GM12878 (cell line): ENCODE measurements around the gene COL20A1. TPM values are rescaled to one million over a fixed set of nuclear protein-coding genes. Genes with fewer than 3 reads are reported as not detected.

Source experiments
- ATAC-seq: fragments of 200-7000 bp; cut with Tn5 transposase; 3 replicates; pipeline ENCODE4 v1.9.1; 2020; ENCODE audit warnings: mild to moderate bottlenecking, moderate library complexity
- BruUV-seq: library from RNA; stranded (reverse); fragments of 400-500 nt; replicated peaks from 2 replicates; lab custom pipeline; 2021; lab: Mats Ljungman, UMichigan
- CTCF ChIA-PET: fragments of 300-600 bp; sonication (Branson Sonifier 250); formaldehyde crosslinking; extraction: SDS; loops from one replicate; lab custom pipeline; 2021; ENCODE audit warnings: inconsistent platforms; lab: Yijun Ruan, JAX
- POLR2A ChIA-PET: fragments of 350-600 bp; formaldehyde crosslinking; extraction: SDS; loops from one replicate; lab custom pipeline; 2021; ENCODE audit warnings: inconsistent platforms; lab: Charles Lee
- RAD21 ChIA-PET: fragments of 300-600 bp; sonication (Branson Sonifier 250); formaldehyde crosslinking; loops from one replicate; lab custom pipeline; 2023; ENCODE audit warnings: antibody characterized with exemption; ENCODE audit not compliant: unreplicated experiment; lab: Charles Lee
- SMC1A ChIA-PET: fragments of 300-600 bp; sonication (Branson Sonifier 250); formaldehyde crosslinking; loops from one replicate; lab custom pipeline; 2023; ENCODE audit not compliant: unreplicated experiment, uncharacterized antibody; lab: Charles Lee
- DNase-seq: peaks from one replicate; pipeline ENCODE4 v3.0.0-alpha.2; 2011; ENCODE audit warnings: low read depth, low spot score
- FAIRE-seq: peaks from 3 replicates; lab custom pipeline; 2011; peaks lifted over from hg19 to GRCh38; lab: Jason Lieb, UNC
- H2AFZ ChIP-seq: 2 replicates; pipeline ENCODE4 v1.6.0; 2011; ENCODE audit warnings: low read depth, low read length, control low read depth; ENCODE audit not compliant: control insufficient read depth
- H3K27ac ChIP-seq: 2 replicates; pipeline ENCODE4 v1.5.1; 2011; ENCODE audit warnings: control low read depth; ENCODE audit not compliant: control insufficient read depth, insufficient read depth
- H3K27me3 ChIP-seq, 2 experiments: replicated peaks in 1 of 2; 2 replicates each; pipeline versions ENCODE4 v1.6.0 to v1.6.1; 2011; ENCODE audit warnings: low read length in 1 of 2; ENCODE audit not compliant: control insufficient read depth in 2 of 2, insufficient read depth in 2 of 2
- H3K36me3 ChIP-seq, 2 experiments: 2 replicates each; pipeline ENCODE4 v1.5.1; 2011; ENCODE audit warnings: low read length in 1 of 2; ENCODE audit not compliant: control insufficient read depth in 2 of 2, insufficient read depth in 2 of 2
- H3K4me1 ChIP-seq: 2 replicates; pipeline ENCODE4 v1.6.1; 2011; ENCODE audit warnings: mild to moderate bottlenecking, low read length, moderate library complexity, mixed read lengths; ENCODE audit not compliant: control insufficient read depth, insufficient read depth
- H3K4me2 ChIP-seq: 2 replicates; pipeline ENCODE4 v1.6.0; 2011; ENCODE audit warnings: control low read depth; ENCODE audit not compliant: control insufficient read depth, insufficient read depth
- H3K4me3 ChIP-seq: fragments of 200-600 bp; sonication (generic); 2 replicates; pipeline ENCODE4 v1.5.1; 2016
- H3K79me2 ChIP-seq: 2 replicates; pipeline ENCODE4 v1.6.0; 2011; ENCODE audit warnings: low read length; ENCODE audit not compliant: control insufficient read depth, insufficient read depth
- H3K9ac ChIP-seq: 2 replicates; pipeline ENCODE4 v1.8.0; 2011; ENCODE audit warnings: low read length, control low read depth, mixed read lengths; ENCODE audit not compliant: control insufficient read depth, insufficient read depth
- H3K9me3 ChIP-seq: replicated peaks from 3 replicates; pipeline ENCODE4 v1.5.1; 2011; ENCODE audit warnings: mild to moderate bottlenecking, low read length; ENCODE audit not compliant: control insufficient read depth, insufficient read depth
- H4K20me1 ChIP-seq: 2 replicates; pipeline ENCODE4 v1.6.0; 2011; ENCODE audit not compliant: control insufficient read depth, insufficient read depth
- EED ChIP-seq: sonication (generic); IDR thresholded peaks from 2 replicates; pipeline ENCODE4 v1.6.1; 2016; ENCODE audit warnings: antibody characterized with exemption, low read depth
- ELK1 ChIP-seq: IDR thresholded peaks from 2 replicates; pipeline ENCODE4 v1.6.1; 2012; ENCODE audit warnings: low read depth, low read length, improper control_type of control experiment
- ESRRA ChIP-seq: IDR thresholded peaks from 2 replicates; pipeline ENCODE4 v1.6.1; 2012; ENCODE audit warnings: mild to moderate bottlenecking, low read length, improper control_type of control experiment
- HDGF ChIP-seq: fragments of 450-650 bp; IDR thresholded peaks from 2 replicates; pipeline ENCODE4 v1.6.1; 2016; ENCODE audit warnings: antibody characterized with exemption
- MYB ChIP-seq: fragments of 150-350 bp; IDR thresholded peaks from 2 replicates; pipeline ENCODE4 v1.6.1; 2014; ENCODE audit warnings: mild to moderate bottlenecking, low read depth, low read length, borderline replicate concordance
- NKRF ChIP-seq: fragments of 450-650 bp; conservative IDR thresholded peaks from 2 replicates; pipeline ENCODE4 v1.6.1; 2017; ENCODE audit warnings: mild to moderate bottlenecking, moderate library complexity
- PRDM15 ChIP-seq: fragments of 450-650 bp; formaldehyde crosslinking; IDR thresholded peaks from 2 replicates; pipeline ENCODE4 v1.4.0; 2020; ENCODE audit warnings: mild to moderate bottlenecking, moderate library complexity
- SUPT20H ChIP-seq: IDR thresholded peaks from 2 replicates; pipeline ENCODE4 v1.6.1; 2011; ENCODE audit warnings: low read depth, mild to moderate bottlenecking, low read length, moderate library complexity, borderline replicate concordance; ENCODE audit not compliant: control insufficient read depth
- TCF7 ChIP-seq: IDR thresholded peaks from 2 replicates; pipeline ENCODE4 v1.6.1; 2014; ENCODE audit warnings: antibody characterized with exemption, borderline replicate concordance
- USF1 ChIP-seq: IDR thresholded peaks from 2 replicates; pipeline ENCODE4 v1.6.1; 2011; ENCODE audit warnings: borderline replicate concordance, low read depth, mild to moderate bottlenecking, moderate library complexity, mixed read lengths, low read length; ENCODE audit not compliant: insufficient read depth; ENCODE audit errors: extremely low read length
- ZBTB11 ChIP-seq: fragments of 450-650 bp; formaldehyde crosslinking; IDR thresholded peaks from 2 replicates; pipeline ENCODE4 v1.5.0; 2022; ENCODE audit warnings: mild to moderate bottlenecking, missing genetic modification characterization
- WGBS: methylation state at CpG from one replicate; pipeline ENCODE4 v1.1.6; 2016; ENCODE audit warnings: low lambda C conversion rate; ENCODE audit not compliant: insufficient replicate concordance, insufficient coverage; ENCODE audit errors: missing lambda C conversion rate; 5-methylcytosine and 5-hydroxymethylcytosine counted together
- in situ Hi-C: fragments of 300-500 bp; cut with MboI; formaldehyde crosslinking; loops from 9 replicates; pipeline ENCODE4 v1.14.3; 2018; ENCODE audit warnings: mixed read lengths
- intact Hi-C: fragments of 100-400 bp; cut with micrococcal nuclease; formaldehyde crosslinking; loops from one replicate; pipeline ENCODE4 v1.14.2; 2022; ENCODE audit not compliant: unreplicated experiment
- polyA plus RNA-seq, 11 experiments: library from polyadenylated mRNA; depleted of rRNA in 4 of 11; unstranded in 6 of 11; stranded (reverse) in 5 of 11; fragments of >200 nt; fragmentation: Nextera tagmentation in 4 of 11; fragmentation: Illumina TruSeq in 1 of 11; extraction: Ambion mirVana in 4 of 11; extraction: Trizol in 1 of 11; gene quantifications; 1 replicate in 1 of 11; 2 replicates in 10 of 11; pipeline versions ENCODE4 v1.2.1 to v1.2.3, GENCODE V29; 2011 to 2016; ENCODE audit warnings: inconsistent platforms in 2 of 11, missing spikeins in 2 of 11, low read depth in 1 of 11
- total RNA-seq, 4 experiments: library from RNA; depleted of rRNA in 3 of 4; stranded (reverse); fragments of >200 nt in 3 of 4; fragmentation: Illumina TruSeq in 1 of 4; extraction: Trizol in 1 of 4; gene quantifications; 2 replicates each; pipeline versions ENCODE4 v1.2.1 to v1.2.3, GENCODE V29; 2013 to 2021

The COL20A1 gene
- total and polyA plus RNA-seq, 10 of the 15 experiments (the other 5 are each of a cell fraction or from before 2014, with no cell fraction given), result not detected

GRCh38 chr20:63256954-63257353 is 36.0 kb upstream of the COL20A1 start (continued):
- no peak for TF ChIP-seq ELK1
- no peak for TF ChIP-seq ESRRA
- TF ChIP-seq EED, result no peak
- TF ChIP-seq NKRF, result no peak
- TF ChIP-seq ZBTB11 (CRISPR knock-in tag), result no peak

GRCh38 chr20:63257629-63258028 is 35.4 kb upstream of the COL20A1 start:
- in situ Hi-C loops (no loop called here), intact Hi-C loops (no loop called here)
- CTCF ChIA-PET, result no interaction called here
- Histone ChIP-seq H4K20me1 (no peaks in the 10 kb centered on the region), H3K79me2 (no peaks in the 10 kb centered on the region), H3K4me1 (no peaks in the 10 kb centered on the region), H3K36me3 (no peaks in the 10 kb centered on the region), H2AFZ (no peak overlapping the region), H3K4me2 (no peak overlapping the region), H3K4me3 (no peak overlapping the region), H3K9ac (no peak overlapping the region), H3K27ac (no peak overlapping the region), H3K27me3 (peaks cover 0 to 13% of the 10 kb centered on the region in 2 experiments; a peak in 3 of 4 replicates), H3K9me3 (no peaks in the 10 kb centered on the region)
- RAD21 ChIA-PET, result no interaction called here
- SMC1A ChIA-PET, result no interaction called here
- BruUV-seq, result no TSS peak
- 70% methylated on average over 12 of the region's 13 CpGs for WGBS
- FAIRE-seq (no peak), DNase-seq (no peak), ATAC-seq (no peak)
- POLR2A ChIA-PET, result no interaction called here
- no peak for TF ChIP-seq SUPT20H
- no peak for TF ChIP-seq TCF7
- TF ChIP-seq MYB, result no peak
- no peak for TF ChIP-seq PRDM15
- TF ChIP-seq USF1, result no peak
- TF ChIP-seq HDGF, result no peak
